WTC11 (cell line): ENCODE data around the gene POP4. TPM values are rescaled to one million over a fixed set of nuclear protein-coding genes. Genes with fewer than 3 reads are reported as not detected.

Experiments
- ATAC-seq: fragments of 200-7000 bp; cut with Tn5 transposase; 2 replicates; pipeline ENCODE4 v1.10.0; 2021; ENCODE audit warnings: mild to moderate bottlenecking, moderate library complexity
- CTCF ChIA-PET: fragments of 300-600 bp; sonication (Branson Sonifier 250); formaldehyde crosslinking; loops from one replicate; lab custom pipeline; 2021; ENCODE audit warnings: antibody characterized with exemption; lab: Charles Lee
- POLR2A ChIA-PET: fragments of 350-600 bp; sonication (Branson Sonifier 250); formaldehyde crosslinking; loops from one replicate; lab custom pipeline; 2021; ENCODE audit warnings: antibody characterized with exemption; lab: Charles Lee
- DNase-seq: peaks from one replicate; pipeline ENCODE4 v3.0.0; 2021; ENCODE audit warnings: low spot score
- H3K27ac Mint-ChIP-seq: 2 replicates; pipeline ENCODE4 v1.8.0; 2021; ENCODE audit warnings: mixed read lengths
- H3K27me3 Mint-ChIP-seq: 2 replicates; pipeline ENCODE4 v1.8.0; 2021; ENCODE audit warnings: low read depth, mild to moderate bottlenecking, moderate library complexity, mixed read lengths
- H3K36me3 Mint-ChIP-seq: 2 replicates; pipeline ENCODE4 v1.8.0; 2021; ENCODE audit warnings: mixed read lengths
- H3K4me1 Mint-ChIP-seq: 2 replicates; pipeline ENCODE4 v1.8.0; 2022; ENCODE audit warnings: mixed read lengths
- H3K4me3 Mint-ChIP-seq: 2 replicates; pipeline ENCODE4 v1.8.0; 2021; ENCODE audit warnings: mild to moderate bottlenecking, moderate library complexity, mixed read lengths
- H3K9me3 Mint-ChIP-seq: 2 replicates; pipeline ENCODE4 v1.8.0; 2021; ENCODE audit warnings: mixed read lengths
- CREM ChIP-seq: sonication (generic); formaldehyde crosslinking; IDR thresholded peaks from 2 replicates; pipeline ENCODE4 v1.8.1; 2022; ENCODE audit warnings: mild to moderate bottlenecking, missing genetic modification reagents, moderate library complexity
- ELF4 ChIP-seq: sonication (generic); formaldehyde crosslinking; IDR thresholded peaks from 2 replicates; pipeline ENCODE4 v1.8.1; 2022; ENCODE audit warnings: low read depth, mild to moderate bottlenecking, moderate library complexity, missing genetic modification reagents
- EMX1 ChIP-seq: fragments of 250-450 bp; sonication (Bioruptor Pico); IDR thresholded peaks from 2 replicates; pipeline ENCODE4 v1.8.0; 2021; ENCODE audit warnings: mild to moderate bottlenecking
- FOXJ3 ChIP-seq: sonication (generic); formaldehyde crosslinking; IDR thresholded peaks from 2 replicates; pipeline ENCODE4 v1.9.0; 2021; ENCODE audit warnings: missing genetic modification reagents, mild to moderate bottlenecking, borderline replicate concordance
- GRHL2 ChIP-seq: fragments of 250-450 bp; sonication (Bioruptor Pico); IDR thresholded peaks from 2 replicates; pipeline ENCODE4 v1.8.0; 2022; ENCODE audit warnings: mild to moderate bottlenecking, moderate library complexity; ENCODE audit not compliant: insufficient replicate concordance, severe bottlenecking
- NFE2L1 ChIP-seq: sonication (generic); formaldehyde crosslinking; IDR thresholded peaks from 2 replicates; pipeline ENCODE4 v1.8.1; 2023; ENCODE audit warnings: missing genetic modification reagents
- NR2C2 ChIP-seq: sonication (generic); formaldehyde crosslinking; IDR thresholded peaks from 2 replicates; pipeline ENCODE4 v1.8.0; 2022; ENCODE audit warnings: mild to moderate bottlenecking, missing genetic modification reagents
- OVOL2 ChIP-seq: fragments of 250-450 bp; sonication (Bioruptor Pico); IDR thresholded peaks from 2 replicates; pipeline ENCODE4 v1.9.0; 2021; ENCODE audit warnings: mild to moderate bottlenecking, borderline replicate concordance
- RORB ChIP-seq: fragments of 250-450 bp; sonication (Bioruptor Pico); IDR thresholded peaks from 2 replicates; pipeline ENCODE4 v1.9.0; 2021; ENCODE audit warnings: mild to moderate bottlenecking
- SMAD3 ChIP-seq: sonication (generic); formaldehyde crosslinking; IDR thresholded peaks from 2 replicates; pipeline ENCODE4 v1.8.0; 2022; ENCODE audit warnings: missing genetic modification reagents, mild to moderate bottlenecking, borderline replicate concordance
- ZNF263 ChIP-seq: sonication (generic); formaldehyde crosslinking; IDR thresholded peaks from 2 replicates; pipeline ENCODE4 v1.8.1; 2022; ENCODE audit warnings: low read depth, mild to moderate bottlenecking, moderate library complexity, missing genetic modification reagents
- ZNF423 ChIP-seq: fragments of 250-450 bp; sonication (Bioruptor Pico); IDR thresholded peaks from 2 replicates; pipeline ENCODE4 v2.1.2; 2022; ENCODE audit warnings: mild to moderate bottlenecking, moderate library complexity
- total RNA-seq: library from RNA; stranded (reverse); gene quantifications from 3 replicates; pipeline ENCODE4 v1.2.3, GENCODE V29; 2021
- TF ChIP-seq, protein P1 (sequence below): sonication (generic); formaldehyde crosslinking; IDR thresholded peaks from 2 replicates; pipeline ENCODE4 v1.8.1; 2022; ENCODE audit warnings: mild to moderate bottlenecking, missing genetic modification reagents, moderate library complexity, borderline replicate concordance
- TF ChIP-seq, protein P2 (sequence below): sonication (generic); formaldehyde crosslinking; IDR thresholded peaks from 2 replicates; pipeline ENCODE4 v1.8.1; 2023; ENCODE audit warnings: mild to moderate bottlenecking, missing genetic modification reagents, moderate library complexity
- TF ChIP-seq, protein P3 (sequence below): fragments of 250-450 bp; sonication (Bioruptor Pico); conservative IDR thresholded peaks from 2 replicates; pipeline ENCODE4 v1.9.0; 2021; ENCODE audit warnings: mild to moderate bottlenecking
- TF ChIP-seq, protein P4 (sequence below): sonication (generic); formaldehyde crosslinking; IDR thresholded peaks from 2 replicates; pipeline ENCODE4 v1.8.0; 2023; ENCODE audit warnings: missing genetic modification reagents, mild to moderate bottlenecking, borderline replicate concordance

POP4 gene
- total RNA-seq, 1 experiment from 2014 or later: 46.7 TPM

DNA sequence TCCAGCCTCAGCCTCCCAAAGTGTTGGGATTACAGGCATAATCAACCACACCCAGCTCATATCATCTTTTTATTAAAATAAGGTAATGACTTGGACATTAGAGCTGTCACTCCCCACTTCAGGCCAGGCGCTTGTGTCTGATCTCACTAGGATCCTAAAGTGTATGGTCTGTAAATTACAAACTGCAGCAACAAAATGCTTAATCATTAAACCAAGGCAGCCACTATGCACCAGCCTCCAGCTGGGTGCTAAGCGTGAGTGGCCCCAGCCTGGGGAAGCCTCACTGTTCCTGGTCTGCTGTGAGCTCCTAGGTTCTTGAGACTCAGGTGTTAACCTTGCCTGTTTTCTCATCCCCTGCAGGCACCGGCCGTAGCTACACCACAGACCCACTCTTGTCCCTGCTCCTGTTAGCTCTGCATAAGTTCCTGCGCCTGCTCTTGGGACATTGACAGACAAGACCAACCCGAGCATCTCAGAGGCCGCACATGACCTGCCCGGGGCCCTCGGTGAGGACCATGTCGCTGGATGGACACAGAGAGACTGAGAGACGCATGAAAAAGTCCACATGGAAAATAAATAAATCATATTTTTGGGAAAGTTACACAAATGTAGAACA, 42.5 kb upstream of the POP4 start (continued):
- TF ChIP-seq, protein P1, sequence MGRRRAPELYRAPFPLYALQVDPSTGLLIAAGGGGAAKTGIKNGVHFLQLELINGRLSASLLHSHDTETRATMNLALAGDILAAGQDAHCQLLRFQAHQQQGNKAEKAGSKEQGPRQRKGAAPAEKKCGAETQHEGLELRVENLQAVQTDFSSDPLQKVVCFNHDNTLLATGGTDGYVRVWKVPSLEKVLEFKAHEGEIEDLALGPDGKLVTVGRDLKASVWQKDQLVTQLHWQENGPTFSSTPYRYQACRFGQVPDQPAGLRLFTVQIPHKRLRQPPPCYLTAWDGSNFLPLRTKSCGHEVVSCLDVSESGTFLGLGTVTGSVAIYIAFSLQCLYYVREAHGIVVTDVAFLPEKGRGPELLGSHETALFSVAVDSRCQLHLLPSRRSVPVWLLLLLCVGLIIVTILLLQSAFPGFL: no peak
- TF ChIP-seq NFE2L1 (no peak), SMAD3 (no peak), ZNF423 (CRISPR knock-in tag) (no peak)

DNA sequence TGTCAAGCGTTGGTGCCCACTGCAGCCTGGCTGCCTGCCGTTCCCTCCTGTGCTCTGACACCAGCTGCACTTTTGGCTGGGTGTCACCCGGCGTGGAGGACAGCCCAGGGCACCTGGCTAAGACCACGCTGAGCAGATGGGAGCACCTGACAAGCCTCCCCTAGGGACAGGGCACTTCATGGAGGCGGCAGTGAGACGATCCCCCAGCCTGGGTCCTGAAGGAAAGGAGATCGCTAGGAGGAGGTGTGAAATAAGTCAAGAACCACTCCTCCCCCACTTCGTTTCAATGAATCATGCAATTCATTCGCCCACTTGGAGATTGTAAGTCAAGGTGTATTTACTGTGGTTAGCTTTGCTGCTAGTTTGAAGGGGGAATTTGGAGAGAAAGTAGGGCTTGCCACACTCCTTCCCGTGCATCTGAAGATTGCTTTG, 41.5 kb upstream of the POP4 start:
- TF ChIP-seq CREM: no peak
- no peak for TF ChIP-seq FOXJ3 (CRISPR knock-in tag)
- TF ChIP-seq EMX1: no peak
- no peak for TF ChIP-seq ZNF263 (CRISPR knock-in tag)
- TF ChIP-seq NR2C2 (CRISPR knock-in tag): no peak
- no peak for TF ChIP-seq RORB (CRISPR knock-in tag)
- TF ChIP-seq, protein P2, sequence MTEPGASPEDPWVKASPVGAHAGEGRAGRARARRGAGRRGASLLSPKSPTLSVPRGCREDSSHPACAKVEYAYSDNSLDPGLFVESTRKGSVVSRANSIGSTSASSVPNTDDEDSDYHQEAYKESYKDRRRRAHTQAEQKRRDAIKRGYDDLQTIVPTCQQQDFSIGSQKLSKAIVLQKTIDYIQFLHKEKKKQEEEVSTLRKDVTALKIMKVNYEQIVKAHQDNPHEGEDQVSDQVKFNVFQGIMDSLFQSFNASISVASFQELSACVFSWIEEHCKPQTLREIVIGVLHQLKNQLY: no peak
- Mint-ChIP-seq H3K4me3 (no peak overlapping the region), H3K4me1 (0 out of 2 replicates have a peak, but pooled peaks cover 6% of the 10 kb centered on the region), H3K36me3 (peaks cover 5% of the 10 kb centered on the region), H3K27me3 (peaks cover 8% of the 10 kb centered on the region; the same call in 1 of the 2 replicates), H3K27ac (no peak overlapping the region), H3K9me3 (peaks cover 8% of the 10 kb centered on the region)
- ChIA-PET CTCF (no interaction called here), POLR2A (no interaction called here)
- no peak for DNase-seq
- no peak for ATAC-seq

DNA sequence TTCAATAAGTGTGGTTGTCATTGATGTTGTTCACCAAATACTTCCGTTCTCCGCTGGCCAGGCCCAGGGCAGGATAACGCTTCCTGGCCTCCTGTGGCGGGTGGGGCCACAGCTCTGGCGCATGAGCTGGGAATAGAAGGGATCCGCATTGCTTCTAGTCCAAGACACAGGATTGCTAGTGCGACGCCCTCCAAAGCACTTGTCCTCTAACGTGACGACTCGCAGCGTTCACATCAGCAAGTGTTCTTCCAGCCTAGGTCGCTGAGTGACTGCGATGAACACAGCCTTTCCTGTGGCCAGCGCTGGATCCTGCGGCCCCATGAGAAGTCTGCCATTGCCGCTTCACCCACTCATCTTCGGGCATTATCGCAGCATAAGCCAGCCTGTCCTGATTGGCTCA, 40.9 kb upstream of the POP4 start:
- DNase-seq (no peak), ATAC-seq (no peak)
- no peak overlapping the region for H3K4me3 Mint-ChIP-seq
- H3K4me1 Mint-ChIP-seq: 0 out of 2 replicates have a peak, but pooled peaks cover 6% of the 10 kb centered on the region
- ChIA-PET CTCF (interaction anchor here (0.5 kb wide), 1 partner anchor 303 kb away, joined by 3 read pairs; no protein-coding TSS in a partner anchor), POLR2A (no interaction called here)
- 0 out of 2 replicates have a peak, but pooled peaks cover 5% of the 10 kb centered on the region for H3K27me3 Mint-ChIP-seq
- TF ChIP-seq GRHL2 (CRISPR knock-in tag) (no peak), ELF4 (CRISPR knock-in tag) (no peak)
- TF ChIP-seq, protein P3, sequence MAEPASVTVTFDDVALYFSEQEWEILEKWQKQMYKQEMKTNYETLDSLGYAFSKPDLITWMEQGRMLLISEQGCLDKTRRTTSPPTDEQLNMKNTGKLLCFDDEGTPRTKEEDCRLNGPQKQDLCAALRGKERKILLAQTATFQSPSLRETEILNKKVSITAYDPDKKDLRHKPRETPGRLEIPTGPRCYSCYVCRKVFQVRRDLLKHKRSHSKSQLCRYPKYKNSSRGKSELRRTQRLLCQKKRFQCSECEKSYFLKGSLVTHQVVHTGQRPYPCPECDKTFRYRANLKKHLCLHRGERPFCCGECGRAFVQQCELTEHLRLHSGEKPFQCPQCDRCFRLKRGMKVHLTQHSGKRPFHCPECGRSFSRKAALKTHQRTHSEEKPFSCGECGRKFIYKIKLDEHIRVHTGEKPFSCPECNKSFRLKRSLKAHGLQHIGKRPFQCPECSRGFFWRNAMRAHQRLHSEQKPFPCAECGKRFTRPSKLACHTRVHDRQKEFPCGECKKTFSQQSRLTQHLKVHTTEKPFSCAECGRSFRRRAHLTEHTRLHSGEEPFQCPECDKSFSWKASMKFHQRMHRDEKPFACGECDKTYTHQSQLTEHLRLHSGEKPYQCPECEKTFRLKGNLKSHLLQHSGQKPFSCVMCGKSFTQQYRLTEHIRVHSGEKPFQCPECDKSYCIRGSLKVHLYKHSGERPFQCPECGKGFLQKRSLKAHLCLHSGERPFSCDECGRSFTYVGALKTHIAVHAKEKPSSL (CRISPR knock-in tag): no peak
- H3K27ac Mint-ChIP-seq: no peak overlapping the region
- peaks cover 2% of the 10 kb centered on the region for H3K9me3 Mint-ChIP-seq
- no peaks in the 10 kb centered on the region; the same call in 1 of the 2 replicates for H3K36me3 Mint-ChIP-seq

DNA sequence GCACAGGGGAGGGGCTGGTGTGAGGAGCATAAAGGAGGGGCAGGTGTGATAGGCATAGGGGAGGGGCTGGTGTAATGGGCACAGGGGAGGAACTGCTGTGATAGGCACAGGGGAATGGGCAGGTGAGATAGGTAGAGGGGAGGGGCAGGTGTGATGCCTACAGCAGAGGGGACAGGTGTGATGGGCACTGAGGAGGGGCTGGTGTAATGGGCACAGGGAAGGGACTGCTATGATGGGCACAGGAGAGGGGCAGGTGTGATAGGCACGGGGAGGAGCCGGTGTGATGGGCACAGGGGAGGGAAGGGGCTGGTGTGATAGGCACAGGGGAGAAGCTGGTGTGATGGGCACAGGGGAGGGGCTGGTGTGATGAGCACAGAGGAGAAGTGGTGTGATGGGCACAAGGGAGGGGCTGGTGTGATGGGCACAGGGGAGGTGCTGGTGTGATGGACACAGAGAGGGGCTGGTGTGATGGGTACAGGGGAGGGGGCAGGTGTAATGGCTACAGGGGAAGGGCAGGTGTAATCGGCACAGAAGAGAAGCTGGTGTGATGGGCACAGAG, 39.5 kb upstream of the POP4 start:
- TF ChIP-seq, protein P4, sequence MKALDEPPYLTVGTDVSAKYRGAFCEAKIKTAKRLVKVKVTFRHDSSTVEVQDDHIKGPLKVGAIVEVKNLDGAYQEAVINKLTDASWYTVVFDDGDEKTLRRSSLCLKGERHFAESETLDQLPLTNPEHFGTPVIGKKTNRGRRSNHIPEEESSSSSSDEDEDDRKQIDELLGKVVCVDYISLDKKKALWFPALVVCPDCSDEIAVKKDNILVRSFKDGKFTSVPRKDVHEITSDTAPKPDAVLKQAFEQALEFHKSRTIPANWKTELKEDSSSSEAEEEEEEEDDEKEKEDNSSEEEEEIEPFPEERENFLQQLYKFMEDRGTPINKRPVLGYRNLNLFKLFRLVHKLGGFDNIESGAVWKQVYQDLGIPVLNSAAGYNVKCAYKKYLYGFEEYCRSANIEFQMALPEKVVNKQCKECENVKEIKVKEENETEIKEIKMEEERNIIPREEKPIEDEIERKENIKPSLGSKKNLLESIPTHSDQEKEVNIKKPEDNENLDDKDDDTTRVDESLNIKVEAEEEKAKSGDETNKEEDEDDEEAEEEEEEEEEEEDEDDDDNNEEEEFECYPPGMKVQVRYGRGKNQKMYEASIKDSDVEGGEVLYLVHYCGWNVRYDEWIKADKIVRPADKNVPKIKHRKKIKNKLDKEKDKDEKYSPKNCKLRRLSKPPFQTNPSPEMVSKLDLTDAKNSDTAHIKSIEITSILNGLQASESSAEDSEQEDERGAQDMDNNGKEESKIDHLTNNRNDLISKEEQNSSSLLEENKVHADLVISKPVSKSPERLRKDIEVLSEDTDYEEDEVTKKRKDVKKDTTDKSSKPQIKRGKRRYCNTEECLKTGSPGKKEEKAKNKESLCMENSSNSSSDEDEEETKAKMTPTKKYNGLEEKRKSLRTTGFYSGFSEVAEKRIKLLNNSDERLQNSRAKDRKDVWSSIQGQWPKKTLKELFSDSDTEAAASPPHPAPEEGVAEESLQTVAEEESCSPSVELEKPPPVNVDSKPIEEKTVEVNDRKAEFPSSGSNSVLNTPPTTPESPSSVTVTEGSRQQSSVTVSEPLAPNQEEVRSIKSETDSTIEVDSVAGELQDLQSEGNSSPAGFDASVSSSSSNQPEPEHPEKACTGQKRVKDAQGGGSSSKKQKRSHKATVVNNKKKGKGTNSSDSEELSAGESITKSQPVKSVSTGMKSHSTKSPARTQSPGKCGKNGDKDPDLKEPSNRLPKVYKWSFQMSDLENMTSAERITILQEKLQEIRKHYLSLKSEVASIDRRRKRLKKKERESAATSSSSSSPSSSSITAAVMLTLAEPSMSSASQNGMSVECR: no peak
- no peak for TF ChIP-seq OVOL2 (CRISPR knock-in tag)
- 0 out of 2 replicates have a peak, but pooled peaks cover 5% of the 10 kb centered on the region for H3K27me3 Mint-ChIP-seq

More for the DNA sequence above, 39.5 kb upstream of the POP4 start:
- DNase-seq (no peak), ATAC-seq (no peak)
- H3K9me3 Mint-ChIP-seq: no peaks in the 10 kb centered on the region
- H3K4me1 Mint-ChIP-seq: 0 out of 2 replicates have a peak, but pooled peaks cover 6% of the 10 kb centered on the region
- no peaks in the 10 kb centered on the region for H3K36me3 Mint-ChIP-seq
- CTCF ChIA-PET: no interaction called here
- H3K4me3 Mint-ChIP-seq: no peak overlapping the region
- no peak overlapping the region for H3K27ac Mint-ChIP-seq
- POLR2A ChIA-PET: no interaction called here
